GM19324 (cell line): ENCODE results near the gene MRPL19.

Source experiments
- ATAC-seq: cut with Tn5 transposase; IDR thresholded peaks from one replicate; pipeline ENCODE4 v1.9.1; 2021; ENCODE audit warnings: mild to moderate bottlenecking, moderate library complexity; ENCODE audit not compliant: unreplicated experiment, low FRiP score

The MRPL19 gene

DNA sequence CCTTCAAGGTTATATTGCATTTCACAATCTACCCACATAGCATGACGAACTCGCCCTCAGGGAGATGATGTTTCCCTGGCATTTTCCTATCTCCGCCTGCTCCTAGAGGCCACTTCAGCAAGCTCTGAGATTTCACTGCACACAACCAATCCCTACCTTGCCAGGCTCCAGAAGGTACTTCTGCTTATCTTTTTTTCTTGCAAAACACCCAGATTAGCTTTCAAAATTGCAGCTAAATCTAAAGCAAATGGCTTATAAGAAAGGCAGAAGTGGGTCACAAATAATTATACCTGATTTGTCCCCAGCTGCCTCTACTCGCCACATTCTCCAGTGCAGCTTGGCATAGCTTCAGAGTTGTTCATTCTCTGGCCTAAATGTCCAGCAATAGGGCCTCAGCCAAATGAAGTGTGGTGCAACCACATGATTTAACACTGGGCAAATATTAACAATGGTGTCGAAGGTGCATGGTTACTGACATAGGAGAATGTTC is 32.4 kb upstream of the MRPL19 start:
- no peak for ATAC-seq

DNA sequence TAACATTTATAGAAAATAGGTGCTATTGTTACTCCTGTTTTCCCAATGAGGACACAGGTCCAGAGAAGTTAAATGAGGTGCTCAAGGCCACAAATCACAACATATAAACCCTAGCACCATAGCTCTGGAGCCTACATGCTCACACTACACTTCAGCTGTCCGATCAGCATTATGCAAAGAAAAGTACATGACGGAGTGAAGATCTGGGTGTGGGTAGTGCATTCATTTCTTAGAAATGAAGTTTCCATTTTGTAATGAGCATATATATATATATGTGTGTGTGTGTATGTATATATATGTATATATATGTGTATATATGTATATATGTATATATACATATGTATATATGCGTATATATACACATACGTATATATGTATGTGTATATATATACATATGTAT is 30.2 kb upstream of the MRPL19 start:
- ATAC-seq: no peak

GRCh38 chr2:75616933-75617332 is 29.6 kb upstream of the MRPL19 start:
- ATAC-seq: no peak

DNA sequence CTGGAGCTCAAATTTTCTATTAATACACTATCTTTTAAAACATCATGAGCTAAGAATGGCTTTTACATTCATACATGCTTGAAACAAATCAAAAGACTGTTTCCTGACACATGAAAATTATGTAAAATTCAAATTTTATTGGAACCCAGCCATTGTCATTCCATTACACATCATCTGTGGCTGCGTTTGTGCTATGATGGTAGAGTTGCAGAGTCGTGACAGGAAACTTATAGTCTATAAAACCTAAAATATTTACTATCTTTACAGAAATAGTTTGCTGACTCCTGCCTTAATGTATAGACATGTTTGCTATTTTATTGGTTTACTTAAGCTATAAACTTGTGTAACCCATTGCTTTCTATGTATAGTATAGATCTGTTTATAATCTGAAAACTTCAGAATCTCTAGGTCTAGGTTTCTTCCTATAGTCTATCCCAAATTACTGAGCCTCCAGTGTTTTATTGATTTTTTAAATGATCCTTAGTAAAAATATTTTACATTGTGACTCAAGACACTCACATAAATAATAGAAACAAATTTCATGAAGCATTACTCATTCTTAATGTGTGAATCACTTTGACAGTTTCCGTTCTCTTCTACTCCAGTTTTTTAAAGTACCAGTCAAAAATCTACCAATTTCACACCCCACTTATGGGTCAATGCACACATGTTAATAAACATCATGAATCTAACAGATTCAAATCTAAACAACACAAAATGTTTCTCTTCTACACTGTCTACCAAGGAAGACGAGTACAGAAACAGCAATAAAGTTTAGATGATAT is 26.4 kb upstream of the MRPL19 start:
- ATAC-seq: no peak

DNA sequence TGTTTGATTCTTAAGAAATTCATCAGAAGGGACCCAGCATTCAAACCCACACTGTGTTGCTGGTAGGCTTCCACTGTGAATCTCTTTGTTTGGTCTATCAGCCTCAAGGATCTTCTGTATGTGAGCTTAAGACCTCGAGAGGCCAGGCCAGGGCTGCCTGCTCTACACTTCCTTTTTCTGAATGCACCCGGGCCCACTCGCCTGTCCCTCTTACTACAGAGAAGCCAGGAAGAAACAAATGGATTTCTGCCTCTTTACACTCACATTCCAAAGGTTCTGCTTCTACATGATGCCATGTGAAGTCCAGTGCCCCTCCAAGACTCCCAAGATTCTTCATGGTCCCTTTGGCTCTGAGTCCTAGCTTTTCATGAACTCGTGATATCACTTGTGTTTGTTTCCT is 25.4 kb upstream of the MRPL19 start:
- no peak for ATAC-seq

GRCh38 chr2:75622500-75622899 is 24.1 kb upstream of the MRPL19 start:
- ATAC-seq: no peak

DNA sequence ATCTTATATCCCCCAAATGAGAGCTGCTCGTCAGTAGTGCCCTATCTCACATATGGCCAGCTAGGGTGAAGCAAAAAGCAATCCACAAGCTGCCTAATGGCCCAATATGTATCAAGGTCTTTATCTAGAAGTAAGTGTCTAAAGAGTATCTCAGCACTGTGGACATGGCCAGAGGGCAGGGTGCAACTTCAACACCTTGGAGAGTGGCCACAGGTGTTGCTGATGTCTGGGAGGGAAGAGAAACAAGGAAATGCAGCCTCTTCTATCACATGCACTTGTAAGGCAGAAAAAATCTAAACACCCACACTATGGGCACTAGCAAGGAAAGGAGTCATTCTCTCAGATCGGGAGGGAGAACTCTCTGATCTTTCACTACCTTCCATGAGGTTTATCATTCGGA is 23.7 kb upstream of the MRPL19 start:
- ATAC-seq: no peak

DNA sequence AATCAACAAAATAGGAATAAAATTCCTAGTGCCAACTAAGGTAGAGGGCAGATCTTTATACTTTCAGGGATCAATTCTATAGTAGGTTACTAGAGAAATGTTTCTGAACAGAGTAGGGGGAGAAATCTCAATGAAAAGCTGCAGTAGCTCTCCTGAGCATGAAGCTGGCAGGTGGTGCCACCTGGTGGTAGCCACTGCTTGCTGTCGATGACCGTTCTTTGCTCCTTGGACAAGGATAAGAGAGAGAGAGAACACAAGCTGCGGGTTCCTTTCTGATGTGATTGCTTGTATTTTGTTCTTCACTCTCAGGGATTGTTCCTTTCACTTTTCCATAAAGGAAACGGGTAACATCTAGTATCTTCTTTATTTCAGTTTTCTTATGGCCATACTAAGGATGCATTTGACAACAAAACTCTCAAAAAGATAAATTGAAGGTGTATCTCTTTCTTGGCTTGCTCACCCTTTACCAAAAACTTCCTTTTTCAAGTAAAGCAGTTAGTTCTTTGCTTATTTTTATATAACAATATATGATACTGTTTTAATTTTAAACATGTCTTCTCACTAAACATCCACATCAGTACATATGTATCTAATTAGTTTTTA is 18.6 kb upstream of the MRPL19 start:
- ATAC-seq: peak; percentile 76

DNA sequence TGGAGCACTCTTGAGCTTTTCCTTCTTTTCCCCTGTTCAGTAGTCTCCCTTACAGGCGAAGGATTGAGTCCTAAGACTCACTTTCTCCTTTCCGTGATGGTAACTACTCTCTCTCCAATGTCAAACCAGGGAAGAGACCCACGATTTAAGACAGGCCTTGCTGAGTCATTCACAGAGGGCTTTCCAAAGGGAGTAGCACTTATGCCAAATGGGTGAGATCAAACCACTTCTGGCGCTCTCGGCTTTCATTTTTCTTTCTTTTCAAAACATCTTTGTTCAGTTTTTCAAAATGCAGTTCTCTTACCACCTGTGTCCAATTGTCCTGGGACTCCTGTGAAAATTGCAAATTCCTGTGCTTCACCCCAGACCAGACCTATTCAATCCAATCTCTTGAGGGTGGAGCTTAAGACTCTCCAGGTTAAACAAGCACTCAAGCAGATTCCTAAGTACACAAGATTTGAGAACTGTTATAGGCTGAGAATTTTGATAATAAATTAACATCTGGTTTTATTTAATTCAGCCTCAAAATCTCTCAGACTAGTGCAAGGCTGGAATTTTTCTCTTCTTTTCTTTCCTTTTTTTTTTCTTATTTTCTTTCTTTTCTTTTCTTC is 14.4 kb upstream of the MRPL19 start:
- no peak for ATAC-seq

GRCh38 chr2:75632813-75633212 is 13.8 kb upstream of the MRPL19 start:
- no peak for ATAC-seq

DNA sequence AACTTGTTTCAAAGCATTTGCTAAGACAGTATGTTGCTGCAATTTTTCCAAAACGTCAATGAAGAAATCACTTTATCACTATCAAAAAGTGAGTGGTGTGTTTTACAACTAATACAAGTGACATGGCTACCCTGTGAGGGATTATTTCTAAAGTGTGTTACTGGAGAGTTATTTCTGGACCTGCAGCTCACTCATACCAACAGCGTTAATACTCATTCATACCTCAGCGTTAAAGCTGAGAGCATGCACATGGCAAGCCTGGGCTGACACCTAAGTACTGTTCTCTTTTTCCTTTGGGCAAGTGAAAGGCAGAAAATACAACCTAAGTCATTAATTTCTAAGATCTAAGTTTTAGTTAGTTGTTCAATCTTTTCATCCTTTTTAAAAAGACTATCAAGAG is 13.0 kb upstream of the MRPL19 start:
- ATAC-seq: no peak

DNA sequence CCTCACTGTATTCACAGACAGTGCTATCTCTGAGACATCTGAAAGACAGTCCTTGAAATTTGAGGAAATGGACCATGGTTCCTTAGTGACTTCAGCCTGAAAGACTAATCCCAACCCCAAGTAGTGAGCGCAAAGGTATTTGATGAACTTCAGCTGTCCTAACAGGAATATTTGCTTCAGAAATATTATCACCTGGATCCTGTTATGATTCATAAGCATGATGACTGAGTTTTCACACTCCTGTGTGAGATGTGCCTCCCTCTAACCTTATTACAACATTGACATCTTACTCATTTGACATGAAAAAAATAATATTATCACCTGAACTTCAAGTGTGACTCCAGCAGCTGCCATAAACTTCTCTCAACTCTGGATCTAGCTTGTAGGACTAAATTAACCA is 11.6 kb upstream of the MRPL19 start:
- ATAC-seq: no peak

GRCh38 chr2:75637568-75637967 is 9.0 kb upstream of the MRPL19 start:
- ATAC-seq: no peak

DNA sequence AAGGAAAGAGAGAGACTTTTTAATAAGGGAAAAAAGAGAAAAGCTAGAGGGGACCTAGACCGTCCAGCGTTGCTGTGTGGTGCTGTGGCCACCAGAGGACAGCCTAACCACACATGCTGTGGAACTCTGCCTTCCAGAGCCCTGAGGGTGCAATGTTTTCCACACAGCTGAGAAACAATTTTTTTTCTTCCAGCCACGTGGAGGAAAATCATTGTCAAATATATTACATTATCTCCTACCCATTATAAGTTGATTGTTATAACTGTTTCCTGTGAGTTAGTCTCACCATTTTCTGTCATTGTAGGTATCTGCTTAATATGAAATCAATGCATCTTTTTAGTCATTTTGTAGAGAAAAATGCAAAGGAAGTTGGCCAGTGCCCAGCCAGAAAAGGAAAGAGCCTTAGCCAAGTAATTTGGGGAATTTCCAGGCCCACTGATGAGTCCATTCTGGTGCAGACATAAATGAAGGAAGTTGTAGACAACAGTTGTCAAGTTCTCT is 5.9 kb upstream of the MRPL19 start:
- peak; percentile 91 for ATAC-seq

DNA sequence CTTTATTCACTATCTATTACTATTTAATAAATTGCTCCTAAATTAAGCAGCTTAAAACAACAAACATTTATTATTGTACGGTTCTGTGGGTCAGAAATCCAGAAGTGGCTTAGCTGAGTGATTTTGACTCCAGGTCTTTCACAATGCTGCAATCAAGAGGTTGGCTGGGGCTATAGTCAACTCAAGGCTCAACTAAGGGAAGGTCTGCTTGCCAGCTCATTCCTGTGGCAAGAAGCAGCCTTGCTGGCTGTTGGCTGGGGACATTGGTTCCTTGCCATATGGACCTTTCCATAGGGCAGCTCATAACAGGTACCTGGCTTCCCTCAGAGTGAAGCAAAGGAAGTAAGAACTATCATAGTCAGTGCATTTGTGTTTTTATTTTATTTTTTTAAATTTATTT is 5.0 kb upstream of the MRPL19 start:
- no peak for ATAC-seq

DNA sequence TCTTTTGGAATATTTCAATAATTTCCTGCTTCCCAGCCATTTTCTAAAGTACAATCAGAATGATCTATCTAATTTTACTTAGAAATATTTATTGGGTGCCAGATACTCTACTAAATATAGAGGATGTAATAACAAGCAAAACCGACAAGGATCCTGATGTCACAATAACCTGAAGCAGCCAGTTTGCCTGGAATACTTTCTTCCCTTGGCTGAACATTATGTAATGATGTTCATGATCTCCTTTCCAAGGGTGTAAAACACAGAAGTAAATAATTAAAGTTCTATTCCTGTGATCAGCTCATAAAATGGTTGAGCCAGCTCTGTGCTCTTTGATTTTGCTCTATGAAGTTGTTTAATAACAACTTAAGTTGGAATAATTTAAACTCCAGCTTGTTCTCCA is 2.6 kb upstream of the MRPL19 start:
- ATAC-seq: no peak

DNA sequence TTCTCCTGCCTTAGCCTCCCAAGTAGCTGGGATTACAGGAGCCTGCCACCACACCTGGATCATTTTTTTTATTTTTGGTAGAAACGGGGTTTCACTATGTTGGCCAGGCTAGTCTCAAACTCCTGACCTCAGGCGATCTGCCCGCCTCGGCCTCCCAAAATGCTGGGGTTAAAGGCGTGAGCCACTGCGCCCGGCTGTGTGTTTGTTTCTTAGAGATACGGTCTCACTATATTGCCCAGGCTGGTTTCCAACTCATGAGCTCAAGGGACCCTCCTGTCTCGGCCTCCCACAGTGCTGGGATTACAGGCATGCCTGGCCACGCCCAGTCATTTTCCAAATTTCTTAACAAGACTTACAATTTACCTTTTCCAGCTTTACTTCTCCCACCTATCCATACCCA is 940 bp upstream of the MRPL19 start:
- ATAC-seq: no peak

- ATAC-seq: no peak
Observed at GRCh38 chr2:75646090-75646582, 447 bp upstream of the MRPL19 start.

DNA sequence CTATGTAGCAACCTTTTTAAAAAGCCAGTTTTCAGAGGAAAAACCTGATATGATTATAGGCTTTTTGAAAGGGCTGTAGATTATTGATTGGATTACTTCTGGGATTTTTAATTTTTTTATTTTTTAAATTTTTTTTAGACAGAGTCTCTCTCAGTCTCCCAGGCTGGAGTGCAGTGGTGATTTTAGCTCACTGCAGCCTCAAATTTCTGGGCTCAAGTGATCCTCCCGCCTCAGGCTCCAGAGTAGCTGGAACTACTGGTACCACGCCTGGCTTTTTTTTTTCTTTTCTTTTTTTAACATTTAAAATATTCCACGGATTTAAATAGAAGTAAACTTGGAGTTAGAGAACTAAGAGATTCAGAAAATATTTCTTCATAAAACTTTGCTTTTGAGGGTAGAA is 1.2 kb downstream of the MRPL19 start:
- no peak for ATAC-seq

GRCh38 chr2:75654012-75654411 is 7.4 kb downstream of the MRPL19 start:
- ATAC-seq: no peak

DNA sequence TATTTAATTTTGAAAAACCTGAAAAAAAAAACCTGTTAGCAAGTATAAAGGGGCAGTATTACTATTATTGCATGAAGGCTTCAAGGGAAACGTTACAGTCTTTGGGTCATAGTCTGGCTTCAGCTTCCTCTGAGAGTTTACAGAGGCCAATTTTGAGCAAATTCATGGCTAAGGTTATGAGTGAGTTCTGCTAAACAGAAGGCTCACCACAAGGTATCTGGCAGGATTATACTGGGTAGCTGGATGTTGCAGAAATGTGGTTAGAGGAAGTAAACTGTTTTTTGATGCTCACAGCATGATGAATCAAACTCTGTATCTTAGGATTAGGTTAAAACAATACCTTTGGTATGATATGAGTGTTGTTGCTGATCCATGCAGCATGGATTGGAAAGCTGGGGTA is 9.3 kb downstream of the MRPL19 start:
- no peak for ATAC-seq
